DND-41 (cell line): ENCODE results near the gene SPOCK2.

Experiments used
- ATAC-seq: fragments of 200-7000 bp; cut with Tn5 transposase; 3 replicates; pipeline ENCODE4 v1.9.1; 2021; ENCODE audit warnings: low read depth; ENCODE audit not compliant: insufficient read depth
- DNase-seq: peaks from one replicate; pipeline ENCODE4 v3.0.0-alpha.2; 2020
- H2AFZ ChIP-seq: 2 replicates; pipeline ENCODE4 v1.6.0; 2012; ENCODE audit warnings: low read depth, low read length
- H3K27ac ChIP-seq: 2 replicates; pipeline ENCODE4 v1.5.1; 2012; ENCODE audit warnings: low read length, inconsistent platforms
- H3K27me3 ChIP-seq: fragments of 200-600 bp; sonication (generic); 2 replicates; pipeline ENCODE4 v1.6.0; 2012; ENCODE audit warnings: low read length, mild to moderate bottlenecking, inconsistent platforms; ENCODE audit not compliant: insufficient read depth, poor library complexity
- H3K36me3 ChIP-seq: 2 replicates; pipeline ENCODE4 v1.5.1; 2012; ENCODE audit warnings: low read length, inconsistent platforms; ENCODE audit not compliant: insufficient read depth
- H3K4me1 ChIP-seq: 2 replicates; pipeline ENCODE4 v1.5.1; 2012; ENCODE audit warnings: mild to moderate bottlenecking, low read length; ENCODE audit not compliant: insufficient read depth
- H3K4me2 ChIP-seq: 2 replicates; pipeline ENCODE4 v1.6.0; 2012; ENCODE audit warnings: mild to moderate bottlenecking, moderate library complexity, low read length, inconsistent platforms; ENCODE audit not compliant: insufficient read depth
- H3K4me3 ChIP-seq, 2 experiments: fragments of 200-600 bp in 1 of 2; shearing (Covaris generic) in 1 of 2; 2 replicates each; pipeline ENCODE4 v1.5.1; 2012 to 2016; ENCODE audit warnings: inconsistent platforms in 2 of 2, low read length in 2 of 2, mild to moderate bottlenecking in 2 of 2, low read depth in 1 of 2, moderate library complexity in 1 of 2
- H3K79me2 ChIP-seq: 2 replicates; pipeline ENCODE4 v1.6.0; 2012; ENCODE audit warnings: low read length, inconsistent platforms; ENCODE audit not compliant: insufficient read depth
- H3K9ac ChIP-seq: 2 replicates; pipeline ENCODE4 v1.6.0; 2012; ENCODE audit warnings: low read depth, mild to moderate bottlenecking, inconsistent platforms, low read length, moderate library complexity
- H3K9me3 ChIP-seq: 2 replicates; pipeline ENCODE4 v1.5.1; 2012; ENCODE audit warnings: low read length, moderate library complexity, mild to moderate bottlenecking, inconsistent platforms; ENCODE audit not compliant: insufficient read depth, severe bottlenecking
- H4K20me1 ChIP-seq: 2 replicates; pipeline ENCODE4 v1.6.0; 2012; ENCODE audit warnings: low read length; ENCODE audit not compliant: insufficient read depth
- CTCF ChIP-seq: IDR thresholded peaks from 2 replicates; pipeline ENCODE4 v1.5.1; 2012; ENCODE audit warnings: borderline replicate concordance, low read length, moderate library complexity, mild to moderate bottlenecking; ENCODE audit not compliant: poor library complexity, severe bottlenecking; ENCODE audit errors: extremely low read depth
- EZH2 ChIP-seq: IDR thresholded peaks from 3 replicates; pipeline ENCODE4 v1.6.1; 2012; ENCODE audit warnings: borderline replicate concordance, low read depth, mild to moderate bottlenecking, moderate library complexity, low read length, inconsistent platforms; ENCODE audit not compliant: severe bottlenecking

The SPOCK2 gene

GRCh38 chr10:72065439-72066025, 22.8 kb downstream of the SPOCK2 start:
- no peak overlapping the region for H3K9ac ChIP-seq
- H3K9me3 ChIP-seq, result no peaks in the 10 kb centered on the region
- H3K36me3 ChIP-seq, result no peaks in the 10 kb centered on the region
- no peak for DNase-seq
- H3K27me3 ChIP-seq, result no peaks in the 10 kb centered on the region
- TF ChIP-seq CTCF, result no peak
- TF ChIP-seq EZH2, result no peak
- no peak for ATAC-seq
- no peak overlapping the region for H3K4me2 ChIP-seq
- no peak overlapping the region for H3K4me3 ChIP-seq
- H3K27ac ChIP-seq, result no peak overlapping the region
- peaks cover 7% of the 10 kb centered on the region; the same call in 1 of the 2 replicates for H3K4me1 ChIP-seq
- H4K20me1 ChIP-seq, result no peaks in the 10 kb centered on the region
- H2AFZ ChIP-seq, result no peak overlapping the region
- H3K79me2 ChIP-seq, result no peaks in the 10 kb centered on the region

DNA sequence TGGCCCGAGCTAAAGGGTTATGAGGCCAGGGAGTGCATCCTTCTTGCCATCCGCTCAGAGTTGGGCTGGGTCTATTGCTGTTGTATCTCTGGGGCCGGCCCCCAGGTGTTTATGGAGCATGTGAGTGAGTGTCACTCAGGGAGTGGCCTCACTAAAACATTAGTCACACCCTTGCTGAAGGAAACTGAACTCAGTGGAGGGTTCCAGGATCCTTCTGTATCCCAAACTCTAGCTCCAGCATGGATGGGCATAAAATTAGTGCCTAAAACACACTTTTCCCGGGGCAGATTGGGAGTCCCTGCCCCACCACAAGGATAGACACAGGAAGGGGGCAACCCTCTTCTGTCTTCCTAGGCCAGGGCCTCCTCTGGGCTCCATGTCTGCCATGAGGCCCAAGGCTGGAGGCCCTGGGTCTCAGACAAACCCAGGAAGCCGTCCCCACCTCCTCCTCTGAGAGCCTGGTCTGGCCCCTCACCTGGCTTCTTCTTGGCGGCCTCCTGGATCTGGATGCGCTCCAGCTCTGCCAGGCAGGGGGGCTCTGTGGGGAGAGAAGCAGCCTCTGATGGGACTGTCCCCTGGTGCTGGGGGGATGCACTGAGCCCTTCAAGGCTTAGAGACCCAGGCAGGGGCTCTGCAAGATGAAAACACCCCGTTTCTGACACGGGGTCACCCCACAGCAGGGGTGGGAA, 24.5 kb downstream of the SPOCK2 start:
- Histone ChIP-seq H3K27ac (no peak overlapping the region), H3K27me3 (no peaks in the 10 kb centered on the region), H3K4me1 (no peaks in the 10 kb centered on the region), H3K9me3 (no peaks in the 10 kb centered on the region), H3K79me2 (no peaks in the 10 kb centered on the region), H4K20me1 (no peaks in the 10 kb centered on the region), H3K36me3 (no peaks in the 10 kb centered on the region), H3K4me2 (no peak overlapping the region), H3K4me3 (no peak overlapping the region), H2AFZ (no peak overlapping the region), H3K9ac (no peak overlapping the region)
- ATAC-seq (no peak), DNase-seq (no peak)
- no peak for TF ChIP-seq EZH2
- no peak for TF ChIP-seq CTCF

- H3K27me3 ChIP-seq, result no peaks in the 10 kb centered on the region
- ATAC-seq (no peak), DNase-seq (no peak)
- no peak overlapping the region for H3K4me2 ChIP-seq
- no peaks in the 10 kb centered on the region for H3K9me3 ChIP-seq
- no peak overlapping the region for H3K27ac ChIP-seq
- no peaks in the 10 kb centered on the region for H3K79me2 ChIP-seq
- no peak overlapping the region for H3K9ac ChIP-seq
- TF ChIP-seq CTCF, result no peak
- TF ChIP-seq EZH2, result no peak
- H3K4me1 ChIP-seq, result no peaks in the 10 kb centered on the region
- H3K36me3 ChIP-seq, result no peaks in the 10 kb centered on the region
- no peaks in the 10 kb centered on the region for H4K20me1 ChIP-seq
- no peak overlapping the region for H3K4me3 ChIP-seq
- H2AFZ ChIP-seq, result no peak overlapping the region
These were observed 25.3 kb downstream of the SPOCK2 start for GRCh38 chr10:72062832-72063702.
